HuH-7.5 (cell line): ENCODE data around the gene LENG9.
"Not testable (repeated sequence)": the region's sequence is repeated elsewhere in the genome, so short reads cannot be mapped to it uniquely, and the experiment has no call there.

ENCODE experiments used
- DNase-seq: peaks from one replicate; pipeline ENCODE4 v3.0.0; 2011; ENCODE audit warnings: low spot score

The LENG9 gene

GRCh38 chr19:54478677-54479266, 15.2 kb upstream of the LENG9 start:
- DNase-seq = no peak

- DNase-seq = no peak
Measured at GRCh38 chr19:54477650-54478049, 14.1 kb upstream of the LENG9 start.

DNA sequence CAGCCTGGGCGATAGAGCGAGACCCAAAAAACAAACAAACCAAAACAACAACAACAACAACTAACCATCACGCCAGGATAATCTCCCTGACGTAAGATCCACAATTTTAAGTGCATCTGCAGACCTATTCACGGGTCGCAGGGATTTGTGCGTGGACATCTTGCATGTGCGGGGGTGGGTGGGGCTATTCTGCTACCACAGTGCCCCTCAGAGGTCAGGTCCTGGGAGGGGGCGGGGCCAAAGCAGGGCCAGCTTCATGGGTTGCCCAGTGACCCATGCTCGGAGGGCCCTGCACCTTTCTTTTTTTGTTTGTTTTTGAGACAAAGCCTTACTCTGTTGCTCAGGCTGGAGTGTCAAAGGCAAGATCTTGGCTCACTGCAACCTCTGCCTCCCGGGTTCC, 12.1 kb upstream of the LENG9 start:
- no peak for DNase-seq

- DNase-seq = no peak
Measured at GRCh38 chr19:54473892-54474372, 10.4 kb upstream of the LENG9 start.

DNA sequence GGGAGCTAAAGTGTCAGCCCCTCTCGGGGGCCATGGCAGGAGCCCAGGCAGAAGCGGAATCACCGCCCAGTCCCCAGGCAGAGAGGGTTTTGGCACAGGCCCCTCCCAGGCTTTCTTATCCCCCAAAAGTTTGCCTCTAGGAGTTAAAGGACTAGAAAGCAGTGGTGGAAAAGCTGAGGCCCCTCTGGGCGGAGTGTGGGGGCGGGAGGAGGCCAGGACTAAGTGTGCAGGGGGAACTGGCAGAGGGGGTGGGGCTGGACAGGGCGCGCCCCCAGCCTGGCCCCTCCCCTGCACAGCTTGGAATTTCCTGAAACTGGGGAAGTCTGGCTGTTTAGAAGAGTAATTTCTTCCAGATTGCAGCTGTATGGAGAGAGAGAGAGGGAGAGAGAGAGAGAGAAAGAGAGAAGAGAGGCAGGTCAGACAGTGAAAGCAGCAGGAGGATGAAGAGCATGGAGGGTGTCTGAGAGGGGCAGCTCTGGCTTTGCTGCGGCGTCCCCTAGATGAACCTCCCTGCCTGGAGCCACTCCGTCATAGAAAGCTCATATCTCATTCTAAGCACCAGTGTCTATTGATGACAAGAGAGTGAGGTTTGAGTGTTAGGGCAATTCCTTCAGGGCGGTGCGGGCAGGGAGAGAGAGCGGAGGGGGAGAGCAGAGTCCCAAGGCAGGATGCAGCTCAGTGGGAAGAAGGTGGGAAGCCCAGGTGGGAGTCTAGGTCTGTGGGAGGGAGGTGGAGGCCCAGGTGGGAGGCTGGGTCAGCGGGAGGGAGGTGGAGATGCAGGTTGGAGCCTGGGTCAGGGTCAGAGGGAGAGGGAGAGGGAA, 9.7 kb upstream of the LENG9 start, which contains the start of gene CDC42EP5:
TSS of gene CDC42EP5 (minus strand) at position 226 of the 821 bp plus-strand sequence. CDS start 7,749 bp downstream, outside the sequence.
- DNase-seq = no peak

- no peak for DNase-seq
Measured at GRCh38 chr19:54470991-54471782, 7.6 kb upstream of the LENG9 start.

- DNase-seq = no peak
Measured at GRCh38 chr19:54470276-54470887, 6.8 kb upstream of the LENG9 start.

DNA sequence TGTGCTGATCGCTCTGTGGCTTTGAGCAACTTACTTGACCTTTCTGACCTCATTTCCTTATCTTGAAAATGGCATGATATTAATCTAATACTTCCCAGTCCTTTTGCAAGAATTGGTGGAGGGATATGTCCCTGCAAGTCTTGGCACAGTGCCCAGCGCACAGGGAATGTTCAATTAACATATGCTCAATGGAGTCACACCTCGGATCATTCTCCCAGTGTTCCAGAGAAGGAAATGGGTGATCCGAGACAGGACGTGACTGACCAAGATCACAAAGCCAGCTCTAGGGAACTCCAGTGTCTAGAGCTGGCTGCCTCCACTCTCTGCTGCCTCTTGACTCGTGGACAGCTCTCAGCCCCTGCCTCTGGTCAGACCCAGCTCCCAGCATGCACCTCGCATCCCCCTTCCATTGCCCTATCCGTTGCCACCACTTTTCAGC, 5.9 kb upstream of the LENG9 start:
- no peak for DNase-seq

GRCh38 chr19:54466110-54466480, 2.5 kb upstream of the LENG9 start:
- not testable (repeated sequence) for DNase-seq

DNA sequence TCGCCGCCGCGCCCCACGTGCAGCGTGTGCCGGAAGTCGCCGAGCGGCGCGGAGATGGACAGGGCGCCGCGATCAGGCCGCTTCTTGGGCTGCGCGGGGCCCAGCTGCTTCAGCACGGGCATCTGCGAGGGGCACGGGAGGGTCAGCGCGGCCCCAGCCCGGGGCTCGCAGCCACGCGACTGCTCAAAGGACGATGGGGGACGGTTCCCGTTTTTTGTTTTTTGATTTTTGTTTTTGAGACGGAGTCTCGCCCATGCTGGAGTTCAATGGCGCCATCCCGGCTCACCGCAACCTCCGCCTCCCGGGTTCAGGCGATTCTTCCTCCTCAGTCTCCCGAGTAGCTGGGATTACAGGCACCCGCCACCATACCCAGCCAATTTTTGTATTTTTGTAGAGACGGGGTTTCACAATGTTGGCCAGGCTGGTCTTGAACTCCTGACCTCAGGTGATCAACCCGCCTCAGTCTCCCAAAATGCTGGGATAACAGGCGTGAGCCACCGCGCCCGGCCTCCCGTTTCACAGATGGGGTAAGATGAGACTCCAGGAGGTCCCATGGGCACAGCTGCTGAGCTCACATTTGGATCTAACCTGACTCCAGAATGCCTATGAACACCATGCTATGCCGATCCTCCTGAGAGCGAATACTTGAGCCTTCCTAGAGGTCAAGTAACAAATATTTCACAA, 2.0 kb upstream of the LENG9 start:
- DNase-seq = no peak

GRCh38 chr19:54464630-54465425, 1.2 kb upstream of the LENG9 start:
- peak; percentile 98 for DNase-seq

DNA sequence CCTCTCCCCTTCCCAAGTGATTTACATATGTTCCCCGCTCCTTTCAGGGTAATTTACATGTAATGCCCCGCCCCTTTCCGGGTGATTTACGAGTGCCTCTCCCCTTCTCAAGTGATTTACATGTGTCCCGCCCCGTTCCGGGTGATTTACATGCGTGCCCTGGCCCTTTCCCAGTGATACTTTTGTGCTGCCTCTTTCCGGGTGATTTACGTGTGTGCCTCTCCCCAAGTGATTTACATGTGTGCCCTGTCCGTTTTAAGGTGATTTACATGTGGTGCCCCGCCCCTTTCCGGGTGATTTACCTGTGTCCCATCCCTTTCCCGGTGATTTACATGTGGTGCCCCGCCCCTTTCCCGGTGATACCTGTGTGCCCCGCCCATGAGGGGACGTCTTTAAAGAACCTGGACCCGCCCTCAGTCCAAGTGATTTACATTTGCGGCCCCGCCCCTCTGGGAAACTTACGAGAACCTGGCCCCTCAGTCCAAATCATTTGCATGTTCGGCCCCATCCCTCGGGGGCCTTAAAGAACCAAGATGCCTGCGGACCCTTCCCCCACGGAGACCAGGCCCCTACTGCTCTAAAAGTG, 559 bp upstream of the LENG9 start:
- peak; percentile 88 for DNase-seq

GRCh38 chr19:54462655-54463530, 685 bp downstream of the LENG9 start:
- DNase-seq = no peak

- no peak for DNase-seq
Measured at GRCh38 chr19:54462047-54462654, 1.4 kb downstream of the LENG9 start.

DNA sequence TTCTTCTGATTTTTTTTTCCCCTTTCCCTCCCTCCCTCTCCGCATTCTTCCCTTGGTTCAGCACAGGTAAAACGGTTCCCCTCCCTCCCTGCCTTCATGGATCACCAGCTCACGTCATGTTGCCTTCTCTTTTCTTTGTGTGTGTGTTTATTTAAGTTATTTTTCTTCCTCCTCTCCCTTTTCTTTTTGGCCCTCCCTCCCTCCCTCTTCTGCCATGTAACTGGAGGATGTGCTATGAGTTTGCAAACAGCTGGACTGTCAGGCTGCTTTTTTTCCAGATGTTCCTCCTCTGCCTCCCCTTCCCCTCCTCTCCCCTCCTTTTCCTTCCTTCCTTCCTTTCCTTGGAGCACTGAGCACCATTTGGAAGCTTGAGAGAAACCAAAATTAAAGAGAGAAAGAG, 2.0 kb downstream of the LENG9 start:
- DNase-seq = no peak

DNA sequence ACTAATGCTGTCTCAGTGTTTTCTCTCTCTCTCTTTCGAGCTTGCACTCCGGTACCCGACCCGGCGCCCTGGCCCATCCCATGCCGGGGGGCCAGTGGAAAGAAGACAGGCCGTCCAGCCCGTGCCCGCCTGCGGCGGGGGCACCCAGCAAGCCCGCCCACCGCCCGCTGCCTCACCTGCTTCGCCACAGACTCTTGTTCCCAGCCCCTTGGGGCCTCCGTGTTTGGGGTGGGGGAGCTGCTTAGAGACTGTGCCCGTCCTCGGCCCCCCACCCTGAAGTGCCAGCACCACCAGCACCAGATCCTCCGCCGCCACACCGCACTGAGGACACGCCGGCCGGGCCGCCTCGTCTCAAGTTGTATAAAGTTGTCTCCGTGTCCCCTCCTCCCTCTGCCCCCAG, 2.4 kb downstream of the LENG9 start:
- no peak for DNase-seq

DNA sequence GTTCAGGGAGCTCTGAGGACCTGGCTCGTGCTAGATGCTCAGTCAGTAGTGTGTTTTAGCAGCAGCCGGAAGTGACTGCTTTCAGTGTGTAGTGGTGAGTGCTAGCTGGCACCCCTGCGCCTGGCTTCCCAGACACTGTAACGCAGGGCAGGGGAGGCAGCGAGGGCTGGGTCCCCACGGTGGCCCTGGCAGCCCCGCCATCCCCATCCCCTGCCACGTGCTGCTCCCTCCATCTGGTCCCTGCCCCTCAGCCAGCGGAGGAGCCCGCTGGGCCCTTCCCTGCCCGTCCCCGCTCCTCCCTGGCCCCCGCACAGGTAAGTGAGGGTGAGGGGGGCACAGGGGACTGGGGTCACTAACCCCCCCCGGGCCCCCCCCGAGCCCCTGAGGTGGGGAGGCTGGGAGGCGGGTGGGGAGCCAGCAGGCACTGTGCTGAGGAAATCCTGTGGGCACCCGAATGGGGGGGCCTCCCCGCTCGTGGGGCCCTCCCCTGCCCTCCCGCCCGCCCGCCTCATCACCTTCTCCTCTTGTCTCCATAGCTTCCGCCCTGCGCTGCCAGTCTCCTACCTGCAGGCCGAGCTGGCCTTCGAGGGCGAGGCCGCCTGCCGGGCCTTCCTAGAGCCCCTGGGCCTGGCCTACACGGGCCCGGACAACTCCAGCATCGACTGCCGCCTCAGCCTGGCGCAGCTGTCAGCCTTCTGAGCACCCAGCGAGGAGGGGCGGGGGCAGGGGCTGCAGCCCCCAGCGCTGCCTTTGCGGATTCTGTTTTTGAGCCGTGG, 3.2 kb downstream of the LENG9 start:
- no peak for DNase-seq
